Tibial nerve (tissue), 4 donors: ENCODE measurements around the gene EML6.

Experiments
- EP300 ChIP-seq, 2 donors: sonication (generic); formaldehyde crosslinking; IDR thresholded peaks; one replicate each; pipeline ENCODE4 v1.6.1; 2017; ENCODE audit warnings: antibody characterized with exemption in 2 of 2, mild to moderate bottlenecking in 1 of 2
- POLR2A ChIP-seq, 2 donors: fragments of 450-650 bp; IDR thresholded peaks; one replicate each; pipeline ENCODE4 v1.6.1; 2017; ENCODE audit warnings: antibody characterized with exemption in 2 of 2, mild to moderate bottlenecking in 2 of 2, moderate library complexity in 2 of 2
- TF ChIP-seq, protein P1 (sequence below), 5 experiments: fragments of 200-600 bp in 3 of 5; fragments of 450-650 bp in 2 of 5; sonication (generic) in 3 of 5; IDR thresholded peaks; one replicate each; pipeline ENCODE4 v1.5.1; 2016 to 2019; ENCODE audit warnings: antibody characterized with exemption in 5 of 5, mild to moderate bottlenecking in 3 of 5, moderate library complexity in 2 of 5

DNA sequence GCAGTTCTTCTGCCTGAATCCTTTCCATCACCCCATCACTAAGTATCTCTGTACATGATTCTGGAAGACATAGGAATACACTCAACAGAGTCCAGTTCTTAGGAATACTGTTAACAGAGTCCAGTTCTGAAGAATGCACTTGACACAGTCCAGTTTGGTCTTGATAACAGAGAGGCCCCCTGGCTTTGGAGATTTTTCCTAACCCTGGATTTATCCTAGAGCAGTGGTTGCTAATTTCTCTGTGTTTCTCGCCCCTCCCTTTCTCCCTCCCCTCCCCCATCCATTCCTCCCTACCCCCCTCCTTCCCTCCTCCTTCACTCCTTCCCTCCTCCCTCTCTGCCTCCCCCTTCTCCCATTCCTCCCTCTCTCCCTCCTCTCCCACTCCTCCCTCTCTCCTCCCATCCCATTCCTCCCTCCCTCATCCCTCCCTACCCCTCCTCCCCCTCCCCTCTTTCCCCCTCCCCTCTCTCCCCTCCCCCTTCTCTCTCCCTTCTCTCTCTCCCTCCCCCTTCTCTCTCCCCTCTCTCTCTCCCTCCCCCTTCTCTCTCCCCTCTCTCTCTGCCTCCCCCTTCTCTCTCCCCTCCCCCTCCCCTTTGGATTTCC is 221.4 kb downstream of the EML6 start:
- no peak for TF ChIP-seq POLR2A (IDR thresholded peaks at IDR 0.05)
- TF ChIP-seq, protein P1, sequence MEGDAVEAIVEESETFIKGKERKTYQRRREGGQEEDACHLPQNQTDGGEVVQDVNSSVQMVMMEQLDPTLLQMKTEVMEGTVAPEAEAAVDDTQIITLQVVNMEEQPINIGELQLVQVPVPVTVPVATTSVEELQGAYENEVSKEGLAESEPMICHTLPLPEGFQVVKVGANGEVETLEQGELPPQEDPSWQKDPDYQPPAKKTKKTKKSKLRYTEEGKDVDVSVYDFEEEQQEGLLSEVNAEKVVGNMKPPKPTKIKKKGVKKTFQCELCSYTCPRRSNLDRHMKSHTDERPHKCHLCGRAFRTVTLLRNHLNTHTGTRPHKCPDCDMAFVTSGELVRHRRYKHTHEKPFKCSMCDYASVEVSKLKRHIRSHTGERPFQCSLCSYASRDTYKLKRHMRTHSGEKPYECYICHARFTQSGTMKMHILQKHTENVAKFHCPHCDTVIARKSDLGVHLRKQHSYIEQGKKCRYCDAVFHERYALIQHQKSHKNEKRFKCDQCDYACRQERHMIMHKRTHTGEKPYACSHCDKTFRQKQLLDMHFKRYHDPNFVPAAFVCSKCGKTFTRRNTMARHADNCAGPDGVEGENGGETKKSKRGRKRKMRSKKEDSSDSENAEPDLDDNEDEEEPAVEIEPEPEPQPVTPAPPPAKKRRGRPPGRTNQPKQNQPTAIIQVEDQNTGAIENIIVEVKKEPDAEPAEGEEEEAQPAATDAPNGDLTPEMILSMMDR (IDR thresholded peaks at IDR 0.05) = no peak
- TF ChIP-seq EP300 (IDR thresholded peaks at IDR 0.05) = no peak
